ENCODE results near the gene KRTAP1-3. TPM values are rescaled to one million over a fixed set of nuclear protein-coding genes. Genes with fewer than 3 reads are reported as not detected.
"Not testable (repeated sequence)": the region's sequence is repeated elsewhere in the genome, so short reads cannot be mapped to it uniquely, and the experiment has no call there.

Gene KRTAP1-3
- total RNA-seq, 1 donor from 2014 or later: not detected

- H3K9me3 Mint-ChIP-seq (ENCODE audit: low read depth): no peaks in the 10 kb centered on the region
- no peak overlapping the region for H3K4me3 Mint-ChIP-seq (ENCODE audit: unreplicated experiment)
- no peak for TF ChIP-seq CTCF (IDR thresholded peaks at IDR 0.05)
- no peak for DNase-seq (ENCODE audit: low spot score)
- no peak overlapping the region for H3K27ac Mint-ChIP-seq (ENCODE audit: unreplicated experiment)
- no peaks in the 10 kb centered on the region for H3K27me3 Mint-ChIP-seq (ENCODE audit: low read depth)
- no peaks in the 10 kb centered on the region for H3K36me3 Mint-ChIP-seq (ENCODE audit: low read depth)
- no peaks in the 10 kb centered on the region for H3K4me1 Mint-ChIP-seq (ENCODE audit: low read depth)
These were observed 37.1 kb upstream of the KRTAP1-3 start for GRCh38 chr17:41071606-41072360.

GRCh38 chr17:41069031-41069430 is 34.4 kb upstream of the KRTAP1-3 start:
- Mint-ChIP-seq H3K4me1 (ENCODE audit: low read depth) (peaks cover 10% of the 10 kb centered on the region), H3K27ac (ENCODE audit: unreplicated experiment) (no peak overlapping the region), H3K9me3 (ENCODE audit: low read depth) (no peaks in the 10 kb centered on the region), H3K27me3 (ENCODE audit: low read depth) (no peaks in the 10 kb centered on the region), H3K4me3 (ENCODE audit: unreplicated experiment) (no peak overlapping the region), H3K36me3 (ENCODE audit: low read depth) (no peaks in the 10 kb centered on the region)
- no peak for DNase-seq (ENCODE audit: low spot score)
- TF ChIP-seq CTCF (IDR thresholded peaks at IDR 0.05): no peak

- TF ChIP-seq CTCF (IDR thresholded peaks at IDR 0.05): no peak
- DNase-seq (ENCODE audit: low spot score): no peak
- Mint-ChIP-seq H3K4me1 (ENCODE audit: low read depth) (peaks cover 24% of the 10 kb centered on the region), H3K4me3 (ENCODE audit: unreplicated experiment) (no peak overlapping the region), H3K27me3 (ENCODE audit: low read depth) (no peaks in the 10 kb centered on the region), H3K27ac (ENCODE audit: unreplicated experiment) (no peak overlapping the region), H3K9me3 (ENCODE audit: low read depth) (no peaks in the 10 kb centered on the region), H3K36me3 (ENCODE audit: low read depth) (no peaks in the 10 kb centered on the region)
These were observed 32.6 kb upstream of the KRTAP1-3 start for GRCh38 chr17:41067281-41067680.

GRCh38 chr17:41065829-41066624 is 31.4 kb upstream of the KRTAP1-3 start, which contains the start of gene KRTAP2-4:
KRTAP2-4 (minus strand) TSS chr17:41065879; CDS start chr17:41065845, 34 bp downstream.
- no peak for TF ChIP-seq CTCF (IDR thresholded peaks at IDR 0.05)
- H3K27me3 Mint-ChIP-seq (ENCODE audit: low read depth): no peaks in the 10 kb centered on the region
- no peak within 1 kb of the TSS for H3K4me3 Mint-ChIP-seq (ENCODE audit: unreplicated experiment)
- no peak within 1 kb of the TSS for H3K27ac Mint-ChIP-seq (ENCODE audit: unreplicated experiment)
- peaks cover 36% of the 10 kb centered on the region for H3K4me1 Mint-ChIP-seq (ENCODE audit: low read depth)
- no peaks in the 10 kb centered on the region for H3K9me3 Mint-ChIP-seq (ENCODE audit: low read depth)
- DNase-seq (ENCODE audit: low spot score): no peak
- H3K36me3 Mint-ChIP-seq (ENCODE audit: low read depth): no peaks in the 10 kb centered on the region

- not testable (repeated sequence) for DNase-seq (ENCODE audit: low spot score); H3K36me3 Mint-ChIP-seq (ENCODE audit: low read depth); H3K4me3 Mint-ChIP-seq (ENCODE audit: unreplicated experiment); H3K9me3 Mint-ChIP-seq (ENCODE audit: low read depth); H3K27me3 Mint-ChIP-seq (ENCODE audit: low read depth); H3K27ac Mint-ChIP-seq (ENCODE audit: unreplicated experiment)
- H3K4me1 Mint-ChIP-seq (ENCODE audit: low read depth): peaks cover 45% of the 10 kb centered on the region
These were observed 30.5 kb upstream of the KRTAP1-3 start for GRCh38 chr17:41065016-41065689.

Measured in chondrocyte (in vitro differentiated cells).